Adrenal gland (tissue), 12 donors: Measurements from ENCODE around the gene CSPG4. TPM values are rescaled to one million over a fixed set of nuclear protein-coding genes. Genes with fewer than 3 reads are reported as not detected.

Source experiments
- DNase-seq, 7 donors: peaks; one replicate each; pipeline ENCODE4 v3.0.0-alpha.2; 2019 to 2020
- H3K27ac ChIP-seq, 5 donors: fragments of 200-600 bp; sonication (generic) in 4 of 5; 1 replicate in 3 of 5; 2 replicates in 2 of 5; pipeline versions ENCODE4 v1.5.1 to v1.8.0; 2016 to 2020; ENCODE audit warnings: mild to moderate bottlenecking in 1 of 5
- H3K27me3 ChIP-seq: fragments of 200-600 bp; 2 replicates; pipeline ENCODE4 v1.8.0; 2021
- H3K36me3 ChIP-seq, 2 donors: fragments of 200-600 bp; replicated peaks in 1 of 2; 1 replicate in 1 of 2; 2 replicates in 1 of 2; pipeline versions ENCODE4 v1.5.1 to v1.8.0; 2018 to 2022
- H3K4me1 ChIP-seq, 2 donors: fragments of 200-600 bp; replicated peaks in 1 of 2; 1 replicate in 1 of 2; 2 replicates in 1 of 2; pipeline versions ENCODE4 v1.5.1 to v1.8.0; 2018 to 2021
- H3K4me3 ChIP-seq, 4 donors: fragments of 200-600 bp; sonication (generic) in 3 of 4; one replicate each; pipeline ENCODE4 v1.5.1; 2016 to 2018
- H3K9me3 ChIP-seq, 3 donors: fragments of 200-600 bp; sonication (generic) in 1 of 3; replicated peaks in 1 of 3; 1 replicate in 2 of 3; 2 replicates in 1 of 3; pipeline versions ENCODE4 v1.5.1 to v1.8.0; 2016 to 2021
- POLR2A ChIP-seq, 2 donors: fragments of 450-650 bp; IDR thresholded peaks; one replicate each; pipeline ENCODE4 v1.6.1; 2017; ENCODE audit warnings: antibody characterized with exemption in 2 of 2, mild to moderate bottlenecking in 2 of 2, moderate library complexity in 1 of 2
- WGBS, 4 donors: extraction: QIAGEN DNeasy Blood & Tissue Kit in 2 of 4; methylation state at CpG; one replicate each; pipeline versions ENCODE4 v1.1.5 to v1.1.7; 2013 to 2017; 5-methylcytosine and 5-hydroxymethylcytosine counted together
- intact Hi-C, 2 donors: fragments of 100-400 bp; cut with DNase I; formaldehyde crosslinking; loops; one replicate each; pipeline versions ENCODE4 v1.14.1 to v1.15.0; 2022 to 2023
- polyA plus RNA-seq, 3 donors: library from polyadenylated mRNA; stranded (reverse); fragments of 200-250 nt in 2 of 3; fragments of 350-450 nt in 1 of 3; fragmentation: Illumina TruSeq in 1 of 3; extraction: RNeasy Lipid Tissue Mini Kit (QIAGEN cat#74804) in 1 of 3; gene quantifications; one replicate each; pipeline ENCODE4 v1.2.3, GENCODE V29; 2013 to 2014
- total RNA-seq, 9 donors: library from RNA; depleted of rRNA in 4 of 9; stranded (reverse); fragments of >200 nt in 4 of 9; fragments of 120-200 nt in 1 of 9; fragmentation: NEBNext Ultra II Directional in 1 of 9; extraction: Animal tissue kit (Norgen Biotek cat#: 25700) in 1 of 9; gene quantifications; one replicate each; pipeline versions ENCODE4 v1.1.0 to v1.2.4, GENCODE V29; 2013 to 2023
- TF ChIP-seq, protein P1 (sequence below), 6 experiments: fragments of 450-650 bp in 4 of 6; fragments of 200-600 bp in 2 of 6; sonication (generic) in 1 of 6; IDR thresholded peaks; 1 replicate in 5 of 6; 2 replicates in 1 of 6; pipeline versions ENCODE4 v1.5.1 to v1.8.0; 2016 to 2021; ENCODE audit warnings: antibody characterized with exemption in 6 of 6, mild to moderate bottlenecking in 2 of 6, moderate library complexity in 1 of 6
- donor health status: healthy with polysubstance abuse.
- donor health status: Bipolar disorder and iron deficiency.
- donor health status: DM: yes; HTN: yes; CAD: no.
- donor health status: DM: no; HTN: no; CAD: no.
- donor health status: DM: no; HTN: no; CAD: no.
- donor health status: DM: yes; HTN: yes; CAD: no.

The CSPG4 gene
- total and polyA plus RNA-seq, 12 donors = 0.55 to 6.6 (median 2.8) TPM

DNA sequence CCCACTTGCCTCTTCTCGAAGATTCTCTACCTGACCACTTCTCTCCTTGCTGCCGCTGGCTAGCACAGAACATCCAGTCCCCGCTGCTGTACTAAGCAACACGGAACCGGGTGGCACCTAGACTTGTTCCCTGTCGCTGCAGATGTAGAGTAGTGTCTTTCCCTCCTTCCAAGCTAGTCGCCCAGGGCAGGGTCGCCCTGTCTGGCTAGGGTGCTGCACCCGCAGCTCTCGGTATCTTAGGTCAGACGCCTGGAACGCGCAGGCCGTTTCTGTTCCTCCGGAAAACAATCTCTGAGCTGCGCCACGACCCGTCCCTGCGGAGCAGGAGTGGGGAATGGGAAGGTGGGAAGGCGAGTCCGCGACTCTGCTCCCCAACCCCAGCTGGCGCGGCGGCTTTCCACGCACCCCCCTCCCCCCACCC is 65.7 kb downstream of the CSPG4 start:
- Histone ChIP-seq H3K27me3 (no peaks in the 10 kb centered on the region), H3K4me3 (peak overlapping the region; percentile 13 to 99 (median 51)), H3K36me3 (no peaks in the 10 kb centered on the region), H3K4me1 (peaks cover 32 to 44% of the 10 kb centered on the region in 2 donors), H3K27ac (peak overlapping the region; percentile 94 to 98 (median 96)), H3K9me3 (no peaks in the 10 kb centered on the region)
- TF ChIP-seq, protein P1, sequence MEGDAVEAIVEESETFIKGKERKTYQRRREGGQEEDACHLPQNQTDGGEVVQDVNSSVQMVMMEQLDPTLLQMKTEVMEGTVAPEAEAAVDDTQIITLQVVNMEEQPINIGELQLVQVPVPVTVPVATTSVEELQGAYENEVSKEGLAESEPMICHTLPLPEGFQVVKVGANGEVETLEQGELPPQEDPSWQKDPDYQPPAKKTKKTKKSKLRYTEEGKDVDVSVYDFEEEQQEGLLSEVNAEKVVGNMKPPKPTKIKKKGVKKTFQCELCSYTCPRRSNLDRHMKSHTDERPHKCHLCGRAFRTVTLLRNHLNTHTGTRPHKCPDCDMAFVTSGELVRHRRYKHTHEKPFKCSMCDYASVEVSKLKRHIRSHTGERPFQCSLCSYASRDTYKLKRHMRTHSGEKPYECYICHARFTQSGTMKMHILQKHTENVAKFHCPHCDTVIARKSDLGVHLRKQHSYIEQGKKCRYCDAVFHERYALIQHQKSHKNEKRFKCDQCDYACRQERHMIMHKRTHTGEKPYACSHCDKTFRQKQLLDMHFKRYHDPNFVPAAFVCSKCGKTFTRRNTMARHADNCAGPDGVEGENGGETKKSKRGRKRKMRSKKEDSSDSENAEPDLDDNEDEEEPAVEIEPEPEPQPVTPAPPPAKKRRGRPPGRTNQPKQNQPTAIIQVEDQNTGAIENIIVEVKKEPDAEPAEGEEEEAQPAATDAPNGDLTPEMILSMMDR (IDR thresholded peaks at IDR 0.05) = no peak
- TF ChIP-seq POLR2A (IDR thresholded peaks at IDR 0.05) = no peak
- 0 to 2% (median 0%) methylated on average over 9 to 26 of the region's 26 CpGs for WGBS, 4 donors
- DNase-seq = peak in 6 of 7 donors; percentile 40 to 75 (median 52)
- intact Hi-C loops = no loop called here

- no peak for DNase-seq
- Histone ChIP-seq H3K36me3 (no peaks in the 10 kb centered on the region), H3K27me3 (no peaks in the 10 kb centered on the region), H3K4me1 (peaks cover 26 to 38% of the 10 kb centered on the region in 2 donors), H3K4me3 (peak overlapping the region in 3 of 4 donors; percentile 31 to 99 (median 71)), H3K9me3 (no peaks in the 10 kb centered on the region), H3K27ac (peak overlapping the region; percentile 94 to 98 (median 96))
- WGBS, 4 donors = 23 to 47% (median 40%) methylated on average over 4 to 5 of the region's 5 CpGs
- intact Hi-C loops = no loop called here
- TF ChIP-seq, protein P1 (IDR thresholded peaks at IDR 0.05) = no peak
- TF ChIP-seq POLR2A (IDR thresholded peaks at IDR 0.05) = no peak
These were observed 66.3 kb downstream of the CSPG4 start for GRCh38 chr15:75646112-75646943.

GRCh38 chr15:75644376-75644775 is 68.3 kb downstream of the CSPG4 start:
- TF ChIP-seq, protein P1 (IDR thresholded peaks at IDR 0.05) = no peak
- 70 to 84% (median 80%) methylated on average over 2 of the region's 2 CpGs for WGBS, 4 donors
- intact Hi-C loops = no loop called here
- no peaks in the 10 kb centered on the region for H3K9me3 ChIP-seq
- H3K4me3 ChIP-seq = no peak overlapping the region
- no peak overlapping the region for H3K27ac ChIP-seq
- no peaks in the 10 kb centered on the region for H3K36me3 ChIP-seq
- H3K4me1 ChIP-seq = peaks cover 6 to 26% of the 10 kb centered on the region in 2 donors
- no peak for DNase-seq
- no peaks in the 10 kb centered on the region for H3K27me3 ChIP-seq

- intact Hi-C loops = no loop called here
- DNase-seq = peak in 1 of 7 donors; percentile 48
- TF ChIP-seq POLR2A (IDR thresholded peaks at IDR 0.05) = no peak
- TF ChIP-seq, protein P1 (IDR thresholded peaks at IDR 0.05) = no peak
- no peaks in the 10 kb centered on the region for H3K36me3 ChIP-seq
- H3K9me3 ChIP-seq = no peaks in the 10 kb centered on the region
- H3K27me3 ChIP-seq = no peaks in the 10 kb centered on the region
- H3K4me1 ChIP-seq = peaks cover 15 to 40% of the 10 kb centered on the region in 2 donors
- no peak overlapping the region for H3K4me3 ChIP-seq
- 69 to 80% (median 76%) methylated on average over 5 of the region's 5 CpGs for WGBS, 4 donors
- no peak overlapping the region for H3K27ac ChIP-seq
These were observed 71.0 kb downstream of the CSPG4 start for GRCh38 chr15:75641603-75642002.
